Measurements from ENCODE around the gene TARS3.

TARS3 gene

DNA sequence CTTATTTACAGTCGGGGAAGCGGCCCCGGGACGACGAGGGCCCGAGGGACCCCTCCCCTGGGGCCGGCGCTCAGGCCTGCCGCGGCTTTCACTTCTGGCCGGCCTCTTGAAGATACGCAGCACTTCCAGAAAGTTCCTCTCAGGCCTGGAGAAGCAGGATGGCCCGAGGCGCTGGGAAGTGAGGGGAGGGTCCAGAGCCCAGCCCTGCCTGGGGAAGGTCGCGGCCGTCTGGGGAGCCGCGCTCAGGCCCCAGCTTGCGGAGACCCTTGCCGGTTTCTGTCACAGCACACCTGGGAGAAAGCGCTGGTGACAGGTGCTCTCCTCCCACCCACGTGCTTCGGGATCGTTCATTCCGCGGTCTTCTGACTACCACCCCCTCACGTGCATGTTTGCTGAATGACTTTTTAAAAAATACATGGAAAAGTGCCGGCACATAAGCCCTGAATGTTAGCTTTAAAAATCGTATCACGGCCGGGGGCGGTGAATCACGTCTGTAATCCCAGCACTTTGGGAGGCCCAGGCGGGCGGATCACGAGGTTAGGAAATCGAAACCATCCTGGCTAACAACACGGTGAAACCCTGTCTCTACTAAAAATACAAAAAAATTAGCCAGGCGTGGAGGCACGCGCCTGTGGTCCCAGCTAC is 71.4 kb downstream of the TARS3 start:
- H3K27me3 ChIP-seq (ENCODE audit: low read depth, low read length) = no peaks in the 10 kb centered on the region
- peak overlapping the region; percentile 94 for H3K27ac ChIP-seq (ENCODE audit: low read length)
- peaks cover 17 to 18% of the 10 kb centered on the region in 2 donors for H3K36me3 ChIP-seq (ENCODE audit: control insufficient read depth in 1 of 2, insufficient read depth in 2 of 2, low read length in 2 of 2)
- H3K4me3 ChIP-seq (ENCODE audit: low read depth in 1 of 2, low read length in 2 of 2) = peak overlapping the region; percentile 89 to 92
- peaks cover 15 to 28% of the 10 kb centered on the region in 2 donors for H3K4me1 ChIP-seq (ENCODE audit: control insufficient read depth in 1 of 2, insufficient read depth in 2 of 2, low read length in 2 of 2)
- no peaks in the 10 kb centered on the region for H3K9me3 ChIP-seq (ENCODE audit: control insufficient read depth in 1 of 2, low read length in 2 of 2)

DNA sequence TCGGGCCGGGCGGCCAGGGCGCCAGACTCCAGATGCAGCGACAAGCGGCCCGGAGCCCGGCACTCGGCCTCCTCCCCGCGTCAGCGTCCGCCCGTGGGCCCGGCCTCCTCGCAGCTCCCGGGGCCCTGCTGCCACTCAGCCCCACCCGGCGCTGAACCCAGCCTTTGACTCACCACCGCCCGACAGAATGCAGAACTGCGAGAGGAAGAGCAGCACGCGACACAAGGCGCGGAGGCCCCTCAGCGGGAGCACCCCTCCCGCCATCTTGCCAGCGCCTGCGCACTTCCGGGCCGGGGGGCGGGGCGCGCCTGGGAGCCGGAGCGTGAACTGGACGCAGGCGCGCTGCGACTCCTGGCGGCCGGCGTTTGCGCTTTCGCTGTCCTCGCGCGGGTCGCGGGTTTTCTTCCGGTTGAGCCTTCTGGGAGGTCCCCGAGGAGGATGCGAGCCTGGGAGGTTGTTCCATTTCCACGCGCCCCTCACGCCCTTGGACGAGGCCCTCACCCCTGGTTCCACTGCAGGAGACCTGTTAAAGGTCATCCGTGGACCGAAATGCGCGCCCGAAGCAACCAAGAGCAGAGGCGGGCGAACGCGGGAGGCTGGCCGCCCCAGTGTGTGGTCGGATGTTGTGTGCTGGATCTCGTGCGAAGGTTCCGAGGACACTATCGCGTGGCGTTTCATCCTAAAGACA is 72.0 kb downstream of the TARS3 start, which contains the start of gene TM2D3:
Gene TM2D3 (minus strand): TSS at position 284 of the 688 bp plus-strand sequence. CDS start 20 bp downstream, at position 264.
- Histone ChIP-seq H3K27ac (ENCODE audit: low read length) (peak within 1 kb of the TSS; percentile 94), H3K4me3 (ENCODE audit: low read depth in 1 of 2, low read length in 2 of 2) (peak within 1 kb of the TSS; percentile 89 to 92), H3K27me3 (ENCODE audit: low read depth, low read length) (no peaks in the 10 kb centered on the region), H3K36me3 (ENCODE audit: control insufficient read depth in 1 of 2, insufficient read depth in 2 of 2, low read length in 2 of 2) (peaks cover 17 to 18% of the 10 kb centered on the region in 2 donors), H3K4me1 (ENCODE audit: control insufficient read depth in 1 of 2, insufficient read depth in 2 of 2, low read length in 2 of 2) (peaks cover 15 to 28% of the 10 kb centered on the region in 2 donors), H3K9me3 (ENCODE audit: control insufficient read depth in 1 of 2, low read length in 2 of 2) (no peaks in the 10 kb centered on the region)

DNA sequence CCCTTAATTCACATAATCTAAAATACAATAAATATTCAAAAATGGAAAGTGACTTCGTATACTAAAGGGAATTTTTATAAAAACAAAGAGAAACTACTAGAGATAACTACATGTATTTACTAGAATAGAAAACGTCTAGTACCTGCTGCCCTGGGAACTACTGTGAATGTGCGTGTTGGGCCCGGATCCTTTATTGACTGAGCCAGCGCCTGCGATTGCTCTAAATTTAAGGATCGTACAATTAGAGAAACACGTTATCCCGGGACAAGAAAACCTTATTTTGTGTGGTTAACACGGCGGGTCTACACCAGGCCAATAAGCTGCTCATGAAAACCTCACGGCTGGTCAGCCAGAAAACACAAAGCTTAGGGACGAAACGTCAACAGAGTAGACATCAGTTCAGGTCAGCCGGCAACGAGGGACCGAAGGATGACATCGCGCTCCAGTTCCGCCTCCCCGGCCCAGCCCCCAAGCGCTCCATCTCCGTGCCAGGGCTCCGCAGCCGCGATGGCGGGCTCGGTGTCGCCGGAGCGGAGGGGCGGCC is 72.6 kb downstream of the TARS3 start:
- no peaks in the 10 kb centered on the region for H3K9me3 ChIP-seq (ENCODE audit: control insufficient read depth in 1 of 2, low read length in 2 of 2)
- H3K4me3 ChIP-seq (ENCODE audit: low read depth in 1 of 2, low read length in 2 of 2) = peak overlapping the region; percentile 89 to 92
- no peaks in the 10 kb centered on the region for H3K27me3 ChIP-seq (ENCODE audit: low read depth, low read length)
- peaks cover 15 to 28% of the 10 kb centered on the region in 2 donors for H3K4me1 ChIP-seq (ENCODE audit: control insufficient read depth in 1 of 2, insufficient read depth in 2 of 2, low read length in 2 of 2)
- peak overlapping the region; percentile 94 for H3K27ac ChIP-seq (ENCODE audit: low read length)
- H3K36me3 ChIP-seq (ENCODE audit: control insufficient read depth in 1 of 2, insufficient read depth in 2 of 2, low read length in 2 of 2) = peaks cover 20 to 21% of the 10 kb centered on the region in 2 donors

DNA sequence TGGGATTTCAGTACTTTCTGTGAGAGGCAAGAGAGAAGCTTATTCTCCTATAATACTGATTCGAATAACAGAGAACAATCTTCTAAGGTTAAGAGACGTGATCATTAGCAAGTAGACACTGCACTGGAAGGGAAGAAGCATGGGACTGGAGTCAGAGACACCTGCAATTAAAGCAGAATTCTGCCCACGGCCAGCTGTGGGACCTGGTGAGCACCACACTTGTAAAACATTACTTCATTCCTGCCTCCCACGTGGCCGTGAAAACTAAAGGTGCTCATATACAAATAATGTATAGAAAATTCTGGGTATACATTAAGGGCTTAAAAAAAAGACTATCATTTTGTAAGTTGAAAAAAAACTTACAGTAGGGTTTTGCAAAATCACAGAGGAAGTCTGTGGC is 74.1 kb downstream of the TARS3 start:
- Histone ChIP-seq H3K4me1 (ENCODE audit: control insufficient read depth in 1 of 2, insufficient read depth in 2 of 2, low read length in 2 of 2) (peaks cover 15 to 28% of the 10 kb centered on the region in 2 donors), H3K27me3 (ENCODE audit: low read depth, low read length) (no peaks in the 10 kb centered on the region), H3K27ac (ENCODE audit: low read length) (peak overlapping the region; percentile 94), H3K4me3 (ENCODE audit: low read depth in 1 of 2, low read length in 2 of 2) (peak overlapping the region in 1 of 2 donors; percentile 89), H3K36me3 (ENCODE audit: control insufficient read depth in 1 of 2, insufficient read depth in 2 of 2, low read length in 2 of 2) (peaks cover 28 to 31% of the 10 kb centered on the region in 2 donors), H3K9me3 (ENCODE audit: control insufficient read depth in 1 of 2, low read length in 2 of 2) (no peaks in the 10 kb centered on the region)

DNA sequence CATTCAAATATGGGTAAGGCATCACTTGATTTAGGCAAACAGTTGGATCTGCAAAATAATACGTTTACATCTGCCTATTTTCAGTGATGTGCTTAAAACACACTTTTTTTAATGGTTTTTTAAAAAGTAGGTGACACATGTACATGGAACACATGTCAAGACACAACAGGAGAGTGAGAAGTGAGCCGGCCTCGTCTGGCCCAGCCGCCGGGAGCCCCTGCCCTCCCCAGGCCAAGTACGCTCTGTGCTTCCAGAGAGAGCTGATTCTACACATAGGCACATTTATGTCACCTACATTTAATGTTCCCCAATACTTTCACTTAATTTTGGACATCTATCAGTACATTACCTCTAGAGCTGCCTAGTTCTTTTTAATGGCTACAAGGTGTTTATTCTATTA is 75.9 kb downstream of the TARS3 start:
- no peaks in the 10 kb centered on the region for H3K9me3 ChIP-seq (ENCODE audit: control insufficient read depth in 1 of 2, low read length in 2 of 2)
- H3K27ac ChIP-seq (ENCODE audit: low read length) = no peak overlapping the region
- no peaks in the 10 kb centered on the region for H3K27me3 ChIP-seq (ENCODE audit: low read depth, low read length)
- peaks cover 41 to 43% of the 10 kb centered on the region in 2 donors for H3K36me3 ChIP-seq (ENCODE audit: control insufficient read depth in 1 of 2, insufficient read depth in 2 of 2, low read length in 2 of 2)
- H3K4me1 ChIP-seq (ENCODE audit: control insufficient read depth in 1 of 2, insufficient read depth in 2 of 2, low read length in 2 of 2) = peaks cover 15 to 28% of the 10 kb centered on the region in 2 donors
- no peak overlapping the region for H3K4me3 ChIP-seq (ENCODE audit: low read depth in 1 of 2, low read length in 2 of 2)

DNA sequence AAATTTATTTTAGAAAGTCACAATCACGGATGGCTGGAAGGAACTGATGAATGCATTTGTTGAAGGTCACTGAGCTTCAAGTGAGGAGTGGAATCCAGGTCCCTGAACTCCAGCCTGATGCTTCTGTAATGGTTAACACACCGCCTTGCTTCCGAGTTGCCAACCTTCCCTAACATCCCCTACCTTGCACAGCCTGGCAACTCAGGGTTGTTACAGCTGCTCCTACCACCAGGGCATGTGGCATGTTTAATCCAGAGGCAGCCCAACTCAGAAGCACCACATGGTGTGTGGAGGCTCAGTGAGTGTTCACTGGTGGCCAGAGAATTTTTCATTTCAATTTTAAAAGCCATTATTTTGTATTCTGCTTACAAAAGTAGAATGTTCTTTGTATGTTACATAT is 77.0 kb downstream of the TARS3 start:
- H3K9me3 ChIP-seq (ENCODE audit: control insufficient read depth in 1 of 2, low read length in 2 of 2) = no peaks in the 10 kb centered on the region
- H3K27me3 ChIP-seq (ENCODE audit: low read depth, low read length) = no peaks in the 10 kb centered on the region
- H3K27ac ChIP-seq (ENCODE audit: low read length) = no peak overlapping the region
- H3K4me1 ChIP-seq (ENCODE audit: control insufficient read depth in 1 of 2, insufficient read depth in 2 of 2, low read length in 2 of 2) = peaks cover 18 to 23% of the 10 kb centered on the region in 2 donors
- H3K4me3 ChIP-seq (ENCODE audit: low read depth in 1 of 2, low read length in 2 of 2) = no peak overlapping the region
- H3K36me3 ChIP-seq (ENCODE audit: control insufficient read depth in 1 of 2, insufficient read depth in 2 of 2, low read length in 2 of 2) = peaks cover 50 to 53% of the 10 kb centered on the region in 2 donors

DNA sequence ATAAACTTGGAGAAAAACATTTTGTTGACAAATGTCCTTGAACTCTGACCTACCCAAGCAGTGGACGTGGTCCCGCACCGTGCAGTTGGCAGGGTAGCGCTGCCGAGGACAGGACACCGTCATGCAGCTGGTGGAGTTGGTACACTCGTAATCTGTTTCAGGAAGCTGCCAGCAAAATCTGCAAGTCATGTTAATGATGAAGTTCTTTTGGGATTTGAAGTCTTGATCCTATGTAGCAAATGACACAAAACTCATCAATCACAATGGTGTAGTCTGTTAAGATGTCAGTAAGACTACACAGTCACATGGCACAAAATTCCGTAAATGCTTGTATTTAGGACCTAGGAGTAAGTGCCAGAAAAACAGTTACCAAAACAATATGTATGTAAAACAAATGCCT is 77.6 kb downstream of the TARS3 start:
- no peaks in the 10 kb centered on the region for H3K9me3 ChIP-seq (ENCODE audit: control insufficient read depth in 1 of 2, low read length in 2 of 2)
- H3K27ac ChIP-seq (ENCODE audit: low read length) = no peak overlapping the region
- H3K4me3 ChIP-seq (ENCODE audit: low read depth in 1 of 2, low read length in 2 of 2) = no peak overlapping the region
- H3K4me1 ChIP-seq (ENCODE audit: control insufficient read depth in 1 of 2, insufficient read depth in 2 of 2, low read length in 2 of 2) = peaks cover 23% of the 10 kb centered on the region in 2 donors
- no peaks in the 10 kb centered on the region for H3K27me3 ChIP-seq (ENCODE audit: low read depth, low read length)
- peaks cover 51 to 58% of the 10 kb centered on the region in 2 donors for H3K36me3 ChIP-seq (ENCODE audit: control insufficient read depth in 1 of 2, insufficient read depth in 2 of 2, low read length in 2 of 2)

DNA sequence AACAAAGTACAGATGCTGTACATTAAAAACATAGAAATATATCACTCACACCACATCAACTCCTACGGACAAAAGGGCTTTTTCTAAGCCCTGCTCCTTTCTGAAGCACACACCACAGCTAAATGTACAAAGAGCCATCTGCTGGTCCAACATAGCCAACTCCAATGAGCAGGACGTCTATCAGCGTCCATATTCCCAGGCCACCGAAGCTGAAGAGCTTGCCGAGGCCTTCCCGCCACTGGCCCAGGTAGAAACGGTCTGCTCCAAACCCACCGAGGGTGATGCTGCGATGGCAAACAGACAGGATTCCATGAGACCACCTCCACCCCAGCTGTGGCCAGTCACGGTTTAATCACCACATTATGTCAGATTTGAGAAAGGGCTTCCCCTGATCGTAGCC is 81.9 kb downstream of the TARS3 start:
- no peaks in the 10 kb centered on the region for H3K27me3 ChIP-seq (ENCODE audit: low read depth, low read length)
- no peaks in the 10 kb centered on the region for H3K9me3 ChIP-seq (ENCODE audit: control insufficient read depth in 1 of 2, low read length in 2 of 2)
- H3K4me1 ChIP-seq (ENCODE audit: control insufficient read depth in 1 of 2, insufficient read depth in 2 of 2, low read length in 2 of 2) = peaks cover 8 to 14% of the 10 kb centered on the region in 2 donors
- no peak overlapping the region for H3K4me3 ChIP-seq (ENCODE audit: low read depth in 1 of 2, low read length in 2 of 2)
- H3K27ac ChIP-seq (ENCODE audit: low read length) = peak overlapping the region; percentile 61
- peaks cover 41 to 50% of the 10 kb centered on the region in 2 donors for H3K36me3 ChIP-seq (ENCODE audit: control insufficient read depth in 1 of 2, insufficient read depth in 2 of 2, low read length in 2 of 2)

DNA sequence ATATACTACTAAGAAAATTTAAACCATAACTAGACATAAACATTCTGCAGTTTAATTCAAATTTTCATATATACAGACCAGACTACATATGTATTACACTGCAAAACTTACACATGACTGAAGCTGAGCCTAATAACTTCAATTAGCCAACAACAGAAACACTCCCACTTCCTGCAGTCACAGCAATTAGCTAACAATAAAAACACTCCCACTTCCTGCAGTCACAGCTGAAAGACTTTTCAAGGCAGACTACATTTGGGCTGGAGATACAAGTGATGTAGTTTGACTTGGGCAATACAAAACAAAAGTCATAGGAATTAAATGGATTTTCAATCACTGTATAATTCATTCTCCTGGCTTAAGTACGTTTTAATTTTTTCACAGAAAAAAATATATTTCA is 82.4 kb downstream of the TARS3 start:
- Histone ChIP-seq H3K36me3 (ENCODE audit: control insufficient read depth in 1 of 2, insufficient read depth in 2 of 2, low read length in 2 of 2) (peaks cover 41 to 45% of the 10 kb centered on the region in 2 donors), H3K27ac (ENCODE audit: low read length) (peak overlapping the region; percentile 61), H3K4me3 (ENCODE audit: low read depth in 1 of 2, low read length in 2 of 2) (no peak overlapping the region)

DNA sequence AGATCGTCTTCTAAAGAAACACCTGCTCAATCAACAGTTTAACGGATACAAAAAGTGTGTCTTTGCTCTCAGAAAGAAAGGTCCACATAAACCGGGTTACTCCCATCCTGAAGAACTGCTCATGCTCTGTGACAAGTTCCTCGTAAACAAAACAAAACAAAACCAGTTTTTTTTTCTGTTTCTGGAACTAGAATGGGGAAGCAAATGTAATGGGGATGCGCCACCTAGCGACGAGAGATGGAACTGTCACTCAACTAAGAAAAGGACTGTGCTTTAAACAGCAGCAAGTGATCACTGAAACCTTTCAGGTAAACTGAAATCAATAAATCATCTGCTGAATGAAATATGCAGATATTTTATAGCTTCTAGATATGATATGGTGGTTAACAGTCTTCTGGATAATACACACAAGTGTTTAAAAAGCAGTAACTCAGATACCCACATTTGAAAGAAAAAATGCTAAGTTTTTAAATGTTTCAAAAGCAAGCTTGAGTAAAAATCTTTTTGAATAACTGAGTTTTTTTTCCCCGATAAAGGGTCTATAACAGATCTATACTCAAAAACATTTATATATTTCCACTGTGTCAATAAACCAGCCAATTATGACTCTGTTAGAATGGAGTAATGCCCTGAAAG is 83.0 kb downstream of the TARS3 start:
- Histone ChIP-seq H3K9me3 (ENCODE audit: control insufficient read depth in 1 of 2, low read length in 2 of 2) (no peaks in the 10 kb centered on the region), H3K27me3 (ENCODE audit: low read depth, low read length) (no peaks in the 10 kb centered on the region), H3K4me3 (ENCODE audit: low read depth in 1 of 2, low read length in 2 of 2) (peak overlapping the region in 1 of 2 donors; percentile 12), H3K27ac (ENCODE audit: low read length) (peak overlapping the region; percentile 19), H3K36me3 (ENCODE audit: control insufficient read depth in 1 of 2, insufficient read depth in 2 of 2, low read length in 2 of 2) (peaks cover 36 to 40% of the 10 kb centered on the region in 2 donors), H3K4me1 (ENCODE audit: control insufficient read depth in 1 of 2, insufficient read depth in 2 of 2, low read length in 2 of 2) (peaks cover 8 to 14% of the 10 kb centered on the region in 2 donors)

More for the DNA sequence above, 82.4 kb downstream of the TARS3 start:
- no peaks in the 10 kb centered on the region for H3K9me3 ChIP-seq (ENCODE audit: control insufficient read depth in 1 of 2, low read length in 2 of 2)
- peaks cover 8 to 14% of the 10 kb centered on the region in 2 donors for H3K4me1 ChIP-seq (ENCODE audit: control insufficient read depth in 1 of 2, insufficient read depth in 2 of 2, low read length in 2 of 2)
- H3K27me3 ChIP-seq (ENCODE audit: low read depth, low read length) = no peaks in the 10 kb centered on the region

DNA sequence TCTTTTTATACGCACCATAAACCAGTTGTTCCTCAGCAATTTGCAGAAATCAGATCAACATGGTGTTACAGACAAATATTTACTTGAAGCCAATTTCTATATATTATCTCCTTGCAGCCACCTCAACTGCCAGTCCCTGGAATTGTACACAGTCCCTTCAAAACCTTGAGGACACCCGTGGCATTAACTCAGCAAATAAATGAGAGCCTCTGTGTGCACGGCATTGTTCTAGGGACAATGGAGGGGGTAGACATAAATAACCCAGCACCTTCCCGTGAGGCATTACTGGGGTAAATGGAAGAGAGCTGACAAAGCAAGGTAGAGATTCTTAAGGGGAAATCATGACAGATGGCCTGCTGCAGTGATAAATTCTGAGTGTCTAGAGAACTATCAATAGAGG is 84.6 kb downstream of the TARS3 start:
- H3K4me3 ChIP-seq (ENCODE audit: low read depth in 1 of 2, low read length in 2 of 2) = no peak overlapping the region
- no peak overlapping the region for H3K27ac ChIP-seq (ENCODE audit: low read length)
- H3K4me1 ChIP-seq (ENCODE audit: control insufficient read depth in 1 of 2, insufficient read depth in 2 of 2, low read length in 2 of 2) = peaks cover 8 to 14% of the 10 kb centered on the region in 2 donors
- H3K36me3 ChIP-seq (ENCODE audit: control insufficient read depth in 1 of 2, insufficient read depth in 2 of 2, low read length in 2 of 2) = peaks cover 22 to 26% of the 10 kb centered on the region in 2 donors
- no peaks in the 10 kb centered on the region for H3K9me3 ChIP-seq (ENCODE audit: control insufficient read depth in 1 of 2, low read length in 2 of 2)
- H3K27me3 ChIP-seq (ENCODE audit: low read depth, low read length) = no peaks in the 10 kb centered on the region
